ENCODE results near the gene PRDM10.
"Not testable (repeated sequence)": the region's sequence is repeated elsewhere in the genome, so short reads cannot be mapped to it uniquely, and the experiment has no call there.

Gene PRDM10

DNA sequence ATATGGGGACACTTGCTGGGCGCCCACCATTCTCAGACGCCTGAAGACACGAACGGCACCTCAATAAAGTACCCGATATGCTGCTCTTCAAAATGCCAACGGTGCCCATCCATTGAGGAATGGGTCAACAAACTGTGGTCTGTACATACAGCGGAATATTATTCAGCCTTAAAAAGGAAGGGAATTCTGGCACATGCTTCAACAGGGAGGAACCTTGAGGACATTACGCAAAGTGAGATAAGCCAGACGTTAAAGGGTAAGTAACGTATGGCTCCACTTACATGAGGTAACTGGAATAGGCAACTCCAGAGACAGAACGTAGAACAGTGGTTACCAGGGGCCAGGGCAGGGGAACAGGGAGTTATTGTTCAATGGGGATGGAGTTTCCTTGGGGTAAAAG lies 28.0 kb downstream of the PRDM10 start:
- no peak for DNase-seq

DNA sequence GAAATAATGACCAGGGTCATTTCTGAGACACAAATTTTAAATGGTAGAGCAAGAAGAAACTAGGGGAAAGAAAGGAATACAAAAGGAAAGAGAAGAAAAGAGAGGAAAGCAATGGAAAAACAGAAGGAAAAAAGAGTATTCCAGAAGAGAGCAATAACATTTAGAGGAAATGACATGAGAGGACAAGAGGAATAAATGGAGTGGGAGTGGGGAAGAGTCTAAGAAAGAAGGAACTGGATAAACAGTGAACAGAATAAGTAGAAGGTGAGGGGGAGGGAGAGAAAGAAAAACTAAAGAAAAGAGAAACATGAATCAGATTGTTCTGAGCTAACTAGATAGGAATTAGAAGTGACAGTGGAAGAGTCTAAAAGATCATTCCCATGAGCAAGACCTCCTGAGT lies 28.4 kb downstream of the PRDM10 start:
- DNase-seq, result no peak

DNA sequence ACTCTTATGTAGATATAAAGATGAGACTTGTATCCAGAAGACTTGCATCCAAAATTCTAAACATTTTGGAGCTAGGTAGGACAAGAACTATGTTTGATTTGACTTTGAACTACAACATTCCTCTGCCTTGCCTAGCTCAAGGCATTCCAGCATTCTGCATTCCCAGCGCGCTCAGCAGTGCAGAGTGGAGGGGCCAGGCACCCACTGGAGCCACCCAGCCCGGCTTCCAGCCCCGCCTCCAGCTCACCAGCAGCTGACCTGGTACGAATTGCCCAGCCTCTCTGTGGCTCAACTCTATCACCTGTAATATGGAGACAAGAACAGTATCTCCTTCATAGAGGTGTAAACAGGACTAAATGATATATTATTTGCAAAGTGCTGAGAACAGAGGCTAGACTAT lies 28.8 kb downstream of the PRDM10 start:
- DNase-seq, result no peak

DNA sequence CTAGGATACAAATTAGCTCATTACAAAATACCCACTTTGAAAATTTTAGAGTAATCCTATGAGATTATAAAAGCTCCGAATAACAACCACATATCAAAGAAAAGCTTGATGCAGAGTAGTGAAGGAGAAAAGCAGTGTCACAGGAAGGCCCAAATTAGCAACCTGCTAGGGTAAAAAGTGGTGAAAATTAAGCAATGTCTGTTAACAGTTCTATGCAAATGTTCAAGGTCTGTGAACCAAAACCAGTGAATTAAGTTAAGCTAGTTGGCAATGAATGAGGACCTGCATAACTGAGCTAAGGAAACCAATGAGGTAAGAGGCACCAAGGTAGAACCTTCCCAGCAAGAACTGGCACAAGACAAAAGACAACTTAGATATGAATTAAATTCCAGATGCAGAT lies 29.6 kb downstream of the PRDM10 start:
- no peak for DNase-seq

DNA sequence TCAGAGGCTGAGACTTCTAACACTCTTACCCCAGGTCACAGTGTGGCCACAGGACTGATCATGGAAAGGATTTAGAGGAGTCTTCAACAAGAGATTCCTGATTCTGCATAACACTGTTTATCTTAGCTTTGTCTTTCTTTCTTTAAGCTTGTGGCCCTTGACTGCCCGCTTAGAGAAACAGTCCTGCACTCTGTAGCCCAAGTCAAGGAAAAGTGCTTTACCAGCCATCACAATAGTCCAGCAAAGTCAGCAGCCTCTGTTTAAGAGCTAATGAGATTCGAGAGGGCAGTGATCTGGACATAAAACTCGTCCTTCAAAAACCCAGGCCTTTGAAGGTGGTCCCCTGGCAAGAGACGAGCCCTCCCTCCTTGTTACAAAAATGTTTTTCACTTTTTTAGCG lies 30.0 kb downstream of the PRDM10 start:
- DNase-seq, result no peak

DNA sequence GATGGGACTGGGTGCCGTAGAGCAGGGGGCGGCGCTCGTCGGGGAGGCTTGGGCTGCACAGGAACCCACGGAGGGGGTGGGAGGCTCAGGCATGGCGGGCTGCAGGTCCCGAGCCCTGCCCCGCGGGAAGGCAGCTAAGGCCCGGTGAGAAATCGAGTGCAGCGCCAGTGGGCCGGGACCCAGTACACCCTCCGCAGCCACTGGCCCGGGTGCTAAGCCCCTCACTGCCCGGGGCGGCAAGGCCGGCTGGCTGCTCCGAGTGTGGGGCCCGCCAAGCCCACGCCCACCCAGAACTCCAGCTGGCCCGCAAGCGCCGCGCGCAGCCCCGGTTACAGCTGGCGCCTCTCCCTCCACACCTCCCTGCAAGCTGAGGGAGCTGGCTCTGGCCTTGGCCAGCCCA lies 30.8 kb downstream of the PRDM10 start:
- DNase-seq, result not testable (repeated sequence)

DNA sequence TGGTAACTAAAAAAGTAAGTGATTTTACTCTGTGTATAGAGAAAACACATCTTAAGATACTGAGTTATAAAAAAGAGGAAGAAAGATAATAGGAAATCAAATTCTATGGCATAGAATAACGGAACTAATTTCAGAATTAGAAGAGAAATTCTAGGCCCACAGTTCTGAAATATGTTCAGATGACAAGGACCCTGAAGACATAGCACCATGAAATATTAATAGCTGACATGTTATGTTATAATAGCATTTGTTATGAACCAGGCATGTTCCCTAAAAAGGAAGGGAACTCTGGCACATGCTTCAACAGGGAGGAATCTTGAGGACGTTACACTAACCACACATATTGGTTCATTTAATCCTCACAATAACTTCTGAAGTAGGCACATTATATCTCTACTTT lies 32.7 kb downstream of the PRDM10 start:
- DNase-seq, result no peak

DNA sequence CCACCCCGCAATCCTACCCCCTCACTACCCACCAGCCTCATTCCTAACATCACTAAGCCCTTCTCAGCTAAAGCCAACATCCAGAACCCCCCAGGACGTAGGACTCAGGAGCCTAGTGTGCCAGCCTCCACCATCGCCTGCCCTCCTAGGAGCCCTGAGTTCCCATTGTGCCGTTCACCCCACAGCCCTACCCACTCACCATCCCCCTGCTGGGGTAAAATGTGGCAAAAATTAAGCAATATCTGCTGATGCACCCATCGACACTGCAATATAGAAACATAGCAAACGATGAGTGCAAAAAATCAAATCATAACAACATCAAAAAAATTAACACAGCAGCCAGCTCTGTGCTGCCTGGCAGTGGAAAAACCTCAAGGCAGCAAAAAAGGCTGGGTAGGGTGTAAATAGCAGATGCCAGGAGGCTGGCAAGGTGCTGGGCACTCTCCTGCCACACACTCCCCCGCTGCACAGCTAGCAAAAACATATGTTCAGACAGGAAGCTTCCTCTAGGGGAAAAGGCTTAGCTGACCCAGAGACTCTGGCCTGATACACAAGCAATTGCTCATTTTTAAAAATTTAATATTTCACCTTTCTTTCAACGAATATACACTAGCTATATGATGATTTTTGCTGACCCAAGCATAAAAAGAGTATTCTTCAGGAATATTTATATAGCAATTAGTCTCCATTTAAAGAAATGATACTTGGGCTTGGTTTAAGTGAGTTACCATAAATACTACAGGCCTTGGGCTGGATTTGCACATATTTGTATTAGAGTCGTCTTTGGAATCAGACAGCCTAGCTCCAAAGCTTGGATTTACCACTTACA lies 33.8 kb downstream of the PRDM10 start:
- no peak for DNase-seq

DNA sequence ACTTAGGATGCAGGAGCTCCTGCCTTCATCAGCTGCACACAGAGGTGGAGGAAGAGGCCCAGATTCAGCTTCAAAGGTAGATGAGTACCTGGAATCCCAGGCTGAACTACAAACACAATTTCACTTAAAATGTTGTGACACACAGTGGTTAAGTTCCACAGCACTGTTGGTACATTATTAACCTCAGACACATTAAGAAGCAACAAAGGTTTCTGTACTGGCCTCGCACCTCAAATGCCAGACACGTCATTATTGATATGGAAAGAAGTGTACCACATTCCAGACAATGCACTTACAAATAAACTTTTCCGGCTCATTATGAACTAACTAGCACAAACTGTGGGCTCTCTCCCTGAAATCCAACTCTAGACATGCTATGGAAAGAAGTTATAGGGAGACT lies 34.6 kb downstream of the PRDM10 start:
- no peak for DNase-seq

DNA sequence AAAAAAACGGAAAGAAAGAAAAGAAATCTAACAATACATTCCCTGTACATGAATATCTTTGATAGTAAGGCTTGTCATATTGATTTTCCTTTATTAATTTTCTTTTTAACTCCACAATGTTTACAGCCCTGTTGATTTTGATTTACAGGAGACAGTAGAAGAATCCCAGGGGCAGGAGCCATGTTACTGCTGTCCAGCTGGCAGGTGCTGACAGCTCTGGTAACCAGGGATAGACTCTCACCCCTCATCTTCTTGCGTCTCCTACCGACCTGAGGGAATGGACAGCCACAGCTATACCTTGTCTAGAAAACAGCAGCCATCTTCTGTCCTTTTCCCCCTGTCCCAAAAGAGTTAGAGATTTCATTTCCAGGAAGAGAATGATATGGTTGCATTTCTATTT lies 37.4 kb downstream of the PRDM10 start:
- no peak for DNase-seq

DNA sequence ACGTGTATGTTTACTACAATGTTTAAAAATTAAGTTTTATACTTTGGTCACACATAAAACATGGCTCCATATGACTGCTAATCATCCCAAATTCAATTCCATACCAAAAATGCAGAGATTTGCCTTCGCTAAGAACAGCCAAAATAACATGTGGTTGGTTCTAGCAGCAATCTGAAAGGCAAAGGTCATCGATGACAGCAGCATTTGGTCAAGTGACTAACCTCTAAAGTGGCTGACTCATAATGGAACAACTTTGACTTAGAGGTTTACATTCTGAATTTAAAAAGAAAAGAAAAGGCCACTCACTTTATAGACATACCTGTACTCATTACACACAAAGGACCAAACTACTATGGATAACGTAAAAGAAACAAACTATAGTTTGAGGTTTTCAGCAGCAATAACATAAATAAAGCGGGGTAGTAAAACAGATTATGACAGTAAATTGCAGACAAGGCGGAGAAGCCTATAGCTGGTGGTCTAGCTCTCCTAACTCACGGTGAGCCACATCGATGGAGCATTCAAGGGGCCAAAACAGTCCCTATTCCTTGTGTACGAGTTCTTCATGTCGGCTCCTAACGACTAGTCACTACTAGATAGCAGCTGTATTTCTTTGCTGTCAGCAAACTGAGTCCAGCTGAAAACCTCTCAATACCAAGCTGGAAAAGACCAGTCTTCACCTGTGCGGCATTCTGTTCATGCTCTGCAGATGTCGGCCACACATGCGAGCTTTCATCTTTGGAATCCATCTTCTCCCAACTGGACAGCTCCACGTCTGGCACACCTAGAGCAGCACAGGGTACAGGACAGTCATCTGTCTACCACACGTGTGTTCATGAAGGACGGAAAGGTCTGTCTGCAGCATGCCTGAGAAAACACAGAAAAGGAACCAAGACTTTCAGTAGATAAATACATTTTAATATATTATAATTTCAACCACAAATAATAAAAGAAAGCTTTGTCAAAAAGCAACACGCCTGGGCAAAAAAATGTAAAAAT lies 42.1 kb downstream of the PRDM10 start:
- no peak for DNase-seq

DNA sequence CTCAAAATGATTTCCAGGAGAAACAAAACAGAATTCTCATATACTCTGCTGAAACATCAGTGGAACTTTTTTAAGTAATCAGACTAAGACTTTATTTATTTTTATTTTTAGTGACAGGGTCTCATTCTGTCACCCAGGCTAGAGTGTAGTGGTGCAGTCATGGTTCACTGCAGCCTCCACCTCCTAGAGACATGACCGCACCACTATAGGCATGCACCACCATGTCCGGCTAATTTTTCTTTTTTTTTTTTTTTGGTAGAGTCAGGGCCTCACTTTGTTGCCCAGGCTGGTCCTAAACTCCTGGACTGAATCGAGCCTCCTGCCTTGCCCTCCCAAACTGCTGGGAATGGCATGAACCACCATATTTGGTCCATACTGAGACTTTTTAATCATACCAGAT lies 42.9 kb downstream of the PRDM10 start:
- DNase-seq, result no peak

DNA sequence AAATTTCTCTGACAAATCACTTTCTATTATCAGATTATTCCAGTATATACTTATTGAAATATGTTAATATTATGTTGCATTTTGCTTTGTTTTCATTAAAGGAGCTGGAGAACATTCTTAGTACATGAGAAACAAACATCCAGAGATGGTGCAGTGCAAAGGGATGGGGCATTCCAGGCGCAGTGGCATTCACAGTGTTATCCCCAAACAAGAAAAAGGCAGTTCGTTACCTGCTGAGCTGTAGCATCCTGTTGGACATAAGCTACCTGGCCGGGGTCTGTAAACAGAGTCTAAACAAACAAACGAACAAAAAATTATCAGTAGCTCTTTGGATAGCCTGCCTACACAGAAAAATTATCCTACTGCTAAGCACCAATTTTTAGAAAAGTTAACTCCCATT lies 47.4 kb downstream of the PRDM10 start:
- no peak for DNase-seq

DNA sequence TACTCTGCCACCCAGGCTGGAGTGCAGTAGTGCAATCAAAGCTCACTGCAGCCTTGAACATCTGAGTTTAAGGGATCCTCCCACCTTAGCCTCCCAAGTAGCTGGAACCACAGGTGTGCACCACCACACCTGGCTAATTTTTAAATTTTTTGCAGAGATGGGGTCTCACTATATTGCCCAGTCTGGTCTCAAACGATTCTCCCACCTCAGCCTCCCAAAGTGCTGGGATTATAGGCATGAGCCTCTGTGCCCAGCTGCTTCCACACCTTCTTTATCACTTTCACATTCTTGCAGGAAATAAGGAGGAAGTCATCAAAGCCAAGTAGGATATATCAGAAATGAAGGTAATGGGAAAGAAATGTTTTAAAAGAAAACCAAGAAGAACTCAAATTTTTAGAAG lies 47.9 kb downstream of the PRDM10 start:
- not testable (repeated sequence) for DNase-seq

DNA sequence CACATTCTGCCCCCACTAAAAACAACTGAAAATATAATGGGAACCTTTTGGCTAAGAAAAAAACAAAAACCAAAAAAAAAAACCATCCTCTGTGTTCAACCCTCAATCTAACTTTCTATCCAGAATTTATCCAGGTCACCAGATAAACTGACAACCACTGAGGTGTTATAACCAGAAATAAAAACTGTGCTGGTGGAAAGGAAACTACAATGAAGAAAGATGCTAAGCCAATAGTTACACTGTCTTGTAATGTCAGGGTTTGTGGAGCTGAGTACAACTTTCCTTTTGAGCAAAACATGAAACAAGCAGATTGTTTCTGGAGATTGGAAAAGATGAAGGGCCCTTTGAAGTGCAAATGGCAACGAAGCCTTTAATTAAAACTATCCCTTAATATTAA lies 50.8 kb downstream of the PRDM10 start:
- no peak for DNase-seq

DNA sequence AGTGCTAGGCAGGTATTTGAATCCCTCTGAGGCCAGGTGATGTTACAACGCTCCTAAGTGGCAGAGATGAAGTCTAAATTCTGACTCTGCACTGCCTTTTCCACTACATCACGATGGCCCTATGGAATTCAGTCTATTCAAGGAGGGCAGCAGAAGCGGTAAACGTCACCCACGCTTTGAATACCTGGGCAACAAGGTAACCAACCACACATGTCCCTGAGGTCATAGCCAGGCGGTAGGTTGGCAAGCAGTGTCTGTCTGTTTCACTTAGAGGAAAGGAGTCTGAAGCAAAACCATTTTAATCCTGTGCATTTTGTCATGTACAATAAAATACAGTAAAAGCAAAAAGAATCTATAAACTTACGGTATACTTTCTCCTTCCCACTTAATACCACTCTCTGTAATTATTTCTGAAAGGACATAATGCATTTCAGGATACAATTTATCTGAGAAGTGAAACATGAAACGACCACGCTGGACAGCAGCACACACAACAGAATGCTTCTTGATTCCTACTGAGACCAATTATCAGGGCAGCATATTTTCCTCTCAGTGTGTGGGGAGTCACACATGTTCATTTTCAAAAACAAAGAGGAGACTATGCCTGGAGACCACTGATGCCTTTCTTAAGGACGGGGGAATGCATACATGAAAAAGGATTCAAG lies 51.3 kb downstream of the PRDM10 start:
- DNase-seq, result no peak

DNA sequence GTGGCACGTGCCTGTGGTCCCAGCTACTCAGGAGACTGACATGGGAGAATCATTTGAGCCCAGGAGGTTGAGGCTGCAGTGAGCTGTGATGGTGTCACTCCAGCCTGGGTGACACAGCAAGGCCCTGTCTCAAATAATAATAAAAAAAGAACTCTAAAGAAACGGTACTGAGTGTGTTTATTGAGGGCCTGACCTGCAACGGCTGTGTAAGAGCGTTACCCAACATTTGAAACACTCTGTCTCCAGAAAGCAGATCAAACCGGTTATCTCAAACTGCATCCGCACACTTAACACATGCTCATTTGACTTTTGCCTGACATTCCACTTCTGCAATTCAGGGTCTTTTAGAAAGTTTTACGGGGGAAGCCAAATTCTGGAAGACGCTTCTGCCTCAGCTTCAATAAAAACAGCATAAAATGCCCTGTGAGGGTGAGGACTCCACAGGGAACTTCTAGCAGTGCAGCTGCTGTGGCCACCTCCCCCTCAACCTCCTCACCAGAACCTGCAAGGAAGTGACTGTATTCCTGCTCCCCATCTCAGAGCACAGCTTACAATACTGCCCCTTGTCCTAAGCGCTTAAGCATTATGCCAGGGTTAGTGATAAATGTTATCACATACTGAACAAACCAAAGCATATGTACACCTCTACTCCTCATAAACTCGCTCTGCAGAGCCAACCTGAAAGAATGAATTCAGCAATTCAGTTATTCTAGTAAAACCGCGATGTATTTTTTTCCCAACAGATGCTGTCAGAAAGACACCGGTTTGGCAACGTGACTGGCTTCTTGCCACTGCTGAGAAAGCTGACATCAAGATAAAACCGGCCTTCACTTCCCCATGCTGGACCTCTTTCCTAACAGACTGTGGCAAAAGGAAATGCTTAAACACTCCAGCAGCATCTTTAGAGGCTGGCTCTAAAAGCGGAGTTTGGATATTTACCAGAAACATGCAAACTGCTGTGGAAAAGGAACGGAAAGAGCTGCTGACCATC lies 52.2 kb downstream of the PRDM10 start:
- DNase-seq, result no peak

DNA sequence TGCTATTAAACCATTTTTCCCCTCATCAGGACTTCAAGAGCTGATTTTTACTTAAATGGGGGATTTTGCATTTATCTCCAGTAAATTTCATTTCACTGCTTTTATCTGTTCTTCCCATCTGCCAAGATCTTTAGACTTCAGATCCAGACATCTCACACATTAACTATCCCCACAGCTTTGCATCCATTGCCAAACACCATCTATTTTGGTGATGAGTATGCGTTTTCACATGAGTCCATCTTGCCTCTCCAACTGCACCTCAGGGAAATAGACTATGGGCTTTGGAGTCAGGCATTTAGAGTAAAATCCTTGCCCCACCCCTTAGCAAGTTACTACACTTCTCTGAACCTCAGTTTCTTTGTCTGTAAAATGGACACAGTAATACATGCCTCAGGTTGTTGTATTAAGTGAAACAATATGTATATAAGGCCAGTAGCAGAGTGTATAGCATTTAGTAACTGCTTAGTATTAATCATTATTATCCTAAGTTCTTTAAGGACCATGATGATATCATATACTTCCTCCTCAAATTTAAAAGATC lies 53.6 kb downstream of the PRDM10 start:
- DNase-seq, result no peak

DNA sequence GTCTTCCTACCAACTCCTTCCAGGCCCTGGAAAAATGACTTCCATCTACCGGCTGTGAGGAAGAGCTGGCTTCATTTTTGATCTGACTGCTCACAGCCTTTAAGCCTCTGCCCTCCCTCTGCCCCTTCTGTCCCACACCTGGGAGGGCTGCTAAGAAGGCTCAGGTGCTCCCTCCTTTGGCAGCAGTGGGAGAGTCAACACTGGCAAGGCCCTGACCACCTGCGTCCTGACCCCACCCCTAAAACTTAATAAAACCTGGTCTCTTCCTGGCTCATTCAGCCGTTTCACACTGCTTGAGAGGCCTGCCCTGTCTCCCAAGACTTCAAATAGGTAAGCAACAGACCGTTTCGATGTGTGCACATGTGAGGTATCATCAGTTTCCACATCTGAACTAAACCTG lies 55.2 kb downstream of the PRDM10 start:
- DNase-seq, result no peak

DNA sequence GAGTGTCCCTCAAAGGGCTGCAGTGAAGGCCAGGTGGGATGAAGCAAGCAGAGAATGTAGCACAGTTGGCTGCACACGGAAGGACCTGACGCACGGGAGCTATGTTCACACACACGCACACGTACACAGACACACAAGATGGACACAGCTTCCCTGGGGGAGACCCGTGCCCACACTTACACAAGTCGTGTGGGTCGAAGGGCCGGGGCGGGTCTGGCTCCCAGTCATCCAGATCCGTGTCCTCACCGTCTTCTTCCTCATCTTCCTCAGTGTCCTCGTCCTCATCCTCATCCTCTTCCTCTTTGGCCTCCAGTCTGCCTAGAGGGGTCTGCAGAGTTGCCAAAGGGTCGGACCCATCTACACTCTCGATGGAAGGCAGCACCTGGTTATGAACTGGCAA lies 55.7 kb downstream of the PRDM10 start:
- no peak for DNase-seq

DNA sequence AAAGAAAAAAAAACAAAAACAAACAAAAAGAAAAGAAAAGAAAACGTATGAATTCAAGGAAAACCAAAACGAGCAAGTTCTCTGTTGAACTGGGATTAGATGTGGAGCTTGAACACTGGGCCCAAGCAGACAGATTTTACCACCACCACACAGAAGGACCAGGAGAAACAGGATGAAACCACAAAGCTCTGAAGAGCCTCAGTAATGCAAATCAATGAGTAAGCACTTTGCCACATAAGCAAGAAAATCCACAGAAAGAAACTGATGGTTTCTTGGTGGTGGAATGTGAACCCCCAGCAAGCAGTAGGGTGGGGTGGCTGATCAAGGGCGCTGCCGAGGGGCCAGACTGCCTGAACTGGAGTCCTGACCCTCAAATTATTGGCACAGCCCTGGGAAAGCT lies 56.4 kb downstream of the PRDM10 start:
- no peak for DNase-seq

DNA sequence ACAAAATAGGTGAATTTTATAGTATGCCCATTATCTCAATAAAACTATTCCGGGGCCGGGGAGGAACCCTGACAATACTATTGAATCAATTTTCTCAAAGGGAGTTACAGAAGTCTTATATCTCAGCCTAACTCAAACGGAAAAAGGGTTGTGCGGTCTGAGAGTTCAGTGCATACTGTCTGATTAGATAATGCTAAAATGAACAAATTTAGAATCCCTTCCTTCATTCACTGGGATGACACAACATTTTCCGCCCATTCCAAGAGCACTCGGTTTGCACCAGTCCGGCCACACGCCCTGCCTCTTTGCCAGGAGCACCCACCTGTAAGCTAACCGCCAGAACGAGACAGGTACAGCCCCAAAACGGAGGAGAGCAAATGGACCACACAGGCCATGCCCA lies 57.3 kb downstream of the PRDM10 start:
- no peak for DNase-seq
